CD4-positive, alpha-beta T cell treated with Interleukin-1 beta for 1 hour (primary cell): Measurements from ENCODE around the gene CAPZA3.
"Not testable (repeated sequence)": the region's sequence is repeated elsewhere in the genome, so short reads cannot be mapped to it uniquely, and the experiment has no call there.

Experiments used
- DNase-seq, 2 donors: peaks; one replicate each; pipeline ENCODE4 v3.0.0-alpha.2; 2020 to 2022

CAPZA3 gene

DNA sequence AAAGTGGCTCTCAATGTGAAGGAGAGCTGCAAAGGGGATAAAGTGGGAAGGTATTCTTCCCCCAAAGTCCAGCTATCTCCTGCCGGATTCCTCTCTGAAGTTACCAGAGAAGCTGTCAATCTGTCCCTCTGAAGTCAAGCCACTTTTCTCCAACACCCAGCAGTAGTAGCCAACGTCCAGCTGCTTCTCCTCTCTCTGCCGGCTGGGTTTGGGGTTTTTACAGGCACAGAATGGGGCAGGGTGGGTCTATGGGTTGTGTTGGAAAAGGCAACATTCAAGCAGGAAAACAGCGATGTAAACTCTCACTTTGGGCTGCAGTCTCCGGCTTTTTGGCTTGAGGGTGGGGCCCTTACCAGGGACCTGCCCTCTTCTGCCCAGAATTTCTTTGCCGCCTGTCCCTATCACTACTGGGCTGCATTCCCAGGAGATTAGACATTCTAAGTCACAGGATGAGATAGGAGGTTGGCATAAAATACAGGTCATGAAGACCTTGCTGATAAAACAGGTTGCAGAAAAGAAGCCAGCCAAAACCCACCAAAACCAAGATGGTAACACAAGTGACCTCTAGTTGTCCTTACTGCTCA is 16.3 kb downstream of the CAPZA3 start:
- no peak for DNase-seq

- no peak for DNase-seq
Observed at GRCh38 chr12:18755341-18755740, 17.4 kb downstream of the CAPZA3 start.

DNA sequence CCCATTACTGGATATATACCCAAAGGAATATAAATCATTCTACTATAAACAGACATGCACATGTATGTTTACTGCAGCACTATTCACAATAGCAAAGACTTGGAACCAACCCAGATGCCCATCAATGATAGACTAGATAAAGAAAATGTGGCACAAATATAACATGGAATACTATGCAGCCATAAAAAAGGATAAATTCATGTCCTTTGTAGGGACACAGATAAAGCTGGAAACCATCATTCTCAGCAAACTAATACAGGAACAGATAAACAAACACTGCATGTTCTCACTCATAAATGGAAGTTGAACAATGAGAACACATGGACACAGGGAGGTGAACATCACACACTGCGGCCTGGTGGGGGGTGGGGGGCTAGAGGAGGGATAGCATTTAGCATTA is 28.6 kb downstream of the CAPZA3 start:
- DNase-seq = not testable (repeated sequence)

DNA sequence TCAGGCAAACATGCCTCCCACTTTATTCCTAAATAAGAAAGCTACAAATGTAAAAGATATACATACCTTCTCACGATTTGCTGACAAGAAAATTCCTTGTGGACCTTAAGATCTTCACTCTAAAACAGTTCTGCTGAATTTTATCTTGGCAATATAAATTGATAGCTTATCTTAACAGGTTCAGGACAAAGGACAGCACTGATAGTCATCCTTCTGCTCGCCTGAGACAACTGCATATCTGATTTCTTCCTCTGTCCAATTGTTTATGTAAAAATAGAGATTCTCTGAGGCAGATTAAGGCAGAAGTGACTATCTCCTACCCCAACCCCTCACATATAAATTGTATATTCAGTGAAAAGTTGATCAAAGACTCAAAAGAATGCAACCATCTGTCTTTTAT is 44.9 kb downstream of the CAPZA3 start:
- DNase-seq = no peak

DNA sequence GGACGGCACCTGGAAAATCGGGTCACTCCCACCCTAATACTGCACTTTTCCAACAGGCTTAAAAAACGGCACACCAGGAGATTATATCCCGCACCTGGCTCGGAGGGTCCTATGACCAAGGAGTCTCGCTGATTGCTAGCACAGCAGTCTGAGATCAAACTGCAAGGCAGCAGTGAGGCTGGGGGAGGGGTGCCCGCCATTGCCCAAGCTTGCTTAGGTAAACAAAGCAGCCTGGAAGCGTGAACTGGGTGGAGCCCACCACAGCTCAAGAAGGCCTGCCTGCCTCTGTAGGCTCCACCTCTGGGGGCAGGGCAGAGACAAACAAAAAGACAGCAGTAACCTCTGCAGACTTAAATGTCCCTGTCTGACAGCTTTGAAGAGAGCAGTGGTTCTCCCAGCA is 47.5 kb downstream of the CAPZA3 start:
- DNase-seq = not testable (repeated sequence)
